H1 (cell line): ENCODE measurements around the gene GPC6. TPM values are rescaled to one million over a fixed set of nuclear protein-coding genes. Genes with fewer than 3 reads are reported as not detected.

ENCODE experiments used
- CTCF ChIA-PET: fragments of 300-600 bp; sonication (Branson Sonifier 250); formaldehyde crosslinking; loops from one replicate; lab custom pipeline; 2021; ENCODE audit not compliant: partially characterized antibody; lab: Charles Lee
- POLR2A ChIA-PET: fragments of 300-600 bp; sonication (Branson Sonifier 250); formaldehyde crosslinking; loops from one replicate; lab custom pipeline; 2021; ENCODE audit warnings: inconsistent platforms; ENCODE audit not compliant: partially characterized antibody; lab: Charles Lee
- DNase-seq, 2 experiments: peaks; one replicate each; pipeline versions ENCODE4 v3.0.0 to v3.0.0-alpha.2; 2010 to 2022; ENCODE audit warnings: low spot score in 2 of 2, low read depth in 1 of 2, mixed read lengths in 1 of 2
- FAIRE-seq: peaks from 2 replicates; lab custom pipeline; 2011; peaks lifted over from hg19 to GRCh38; lab: Jason Lieb, UNC
- H2AFZ ChIP-seq: 2 replicates; pipeline ENCODE4 v1.8.1; 2012; ENCODE audit warnings: low read length, inconsistent platforms
- H2AK5ac ChIP-seq: 2 replicates; pipeline ENCODE4 v1.6.1; 2013; ENCODE audit warnings: low read depth, low read length
- H2BK120ac ChIP-seq: replicated peaks from 2 replicates; pipeline ENCODE3; 2013; ENCODE audit warnings: low read depth, low read length, inconsistent platforms
- H2BK12ac ChIP-seq: 2 replicates; pipeline ENCODE4 v1.6.1; 2013; ENCODE audit warnings: low read depth, low read length
- H2BK15ac ChIP-seq: 2 replicates; pipeline ENCODE4 v1.6.1; 2013; ENCODE audit warnings: low read length
- H2BK20ac ChIP-seq: 2 replicates; pipeline ENCODE4 v1.6.1; 2013; ENCODE audit warnings: low read length
- H2BK5ac ChIP-seq: 2 replicates; pipeline ENCODE4 v1.6.1; 2013; ENCODE audit warnings: low read depth, low read length
- H3K14ac ChIP-seq: 2 replicates; pipeline ENCODE4 v1.6.1; 2013; ENCODE audit warnings: inconsistent platforms; ENCODE audit not compliant: insufficient read length
- H3K18ac ChIP-seq: 2 replicates; pipeline ENCODE4 v1.6.1; 2013; ENCODE audit warnings: low read length; ENCODE audit errors: extremely low read depth
- H3K23ac ChIP-seq: 2 replicates; pipeline ENCODE4 v1.6.1; 2013; ENCODE audit warnings: inconsistent platforms; ENCODE audit not compliant: insufficient read length
- H3K23me2 ChIP-seq: 2 replicates; pipeline ENCODE4 v1.6.1; 2013; ENCODE audit warnings: low read depth, low read length
- H3K27ac ChIP-seq: 2 replicates; pipeline ENCODE4 v1.6.1; 2011; ENCODE audit warnings: low read depth, low read length, inconsistent platforms
- H3K27me3 ChIP-seq, 4 experiments: replicated peaks in 1 of 4; 1 replicate in 1 of 4; 2 replicates in 3 of 4; pipeline versions ENCODE4 v1.6.1 to v1.8.1; 2011 to 2013; ENCODE audit warnings: low read length in 3 of 4, mild to moderate bottlenecking in 3 of 4, inconsistent platforms in 2 of 4, mixed read lengths in 2 of 4, moderate library complexity in 1 of 4; ENCODE audit not compliant: control insufficient read depth in 3 of 4, insufficient read depth in 3 of 4; ENCODE audit errors: extremely low read depth in 1 of 4
- H3K36me3 ChIP-seq, 4 experiments: 2 replicates each; pipeline versions ENCODE4 v1.6.1 to v1.8.1; 2011 to 2013; ENCODE audit warnings: mild to moderate bottlenecking in 4 of 4, low read length in 3 of 4, moderate library complexity in 2 of 4, control low read depth in 1 of 4, inconsistent platforms in 1 of 4; ENCODE audit not compliant: insufficient read depth in 4 of 4, control insufficient read depth in 2 of 4
- H3K4ac ChIP-seq: replicated peaks from 2 replicates; pipeline ENCODE3; 2013; ENCODE audit warnings: low read length, low read depth, mixed read lengths, inconsistent platforms; ENCODE audit not compliant: insufficient read length
- H3K4me1 ChIP-seq, 4 experiments: replicated peaks in 1 of 4; 1 replicate in 1 of 4; 2 replicates in 3 of 4; pipeline versions ENCODE4 v1.6.1 to v1.8.1; 2011 to 2013; ENCODE audit warnings: low read length in 3 of 4, inconsistent platforms in 2 of 4, mixed read lengths in 1 of 4; ENCODE audit not compliant: insufficient read depth in 4 of 4, control insufficient read depth in 3 of 4
- H3K4me2 ChIP-seq, 2 experiments: 2 replicates each; pipeline versions ENCODE4 v1.6.1 to v1.8.1; 2011 to 2013; ENCODE audit warnings: low read depth in 2 of 2, low read length in 2 of 2, control low read depth in 1 of 2, inconsistent platforms in 1 of 2, mild to moderate bottlenecking in 1 of 2; ENCODE audit not compliant: insufficient read depth in 1 of 2
- H3K4me3 ChIP-seq, 4 experiments: fragments of 200-600, 300-600 bp in 1 of 4; sonication (generic), shearing (Covaris generic), sonication (Bioruptor Twin) in 1 of 4; 2 replicates each; pipeline versions ENCODE4 v1.5.1 to v1.8.1; 2011 to 2016; ENCODE audit warnings: low read length in 4 of 4, low read depth in 3 of 4, control low read depth in 2 of 4, inconsistent platforms in 2 of 4, mild to moderate bottlenecking in 2 of 4, mixed read lengths in 1 of 4, moderate library complexity in 1 of 4; ENCODE audit not compliant: insufficient read depth in 2 of 4; ENCODE audit errors: extremely low read depth in 1 of 4
- H3K56ac ChIP-seq: replicated peaks from 2 replicates; pipeline ENCODE3; 2013; ENCODE audit warnings: low read depth, mild to moderate bottlenecking, mixed read lengths, low read length, inconsistent platforms; ENCODE audit not compliant: insufficient read length
- H3K79me1 ChIP-seq: 2 replicates; pipeline ENCODE4 v1.6.1; 2013; ENCODE audit warnings: low read depth, low read length, control low read depth
- H3K79me2 ChIP-seq, 2 experiments: 2 replicates each; pipeline versions ENCODE4 v1.6.1 to v1.8.1; 2012 to 2013; ENCODE audit warnings: low read length in 2 of 2, mild to moderate bottlenecking in 2 of 2, inconsistent platforms in 1 of 2; ENCODE audit not compliant: insufficient read depth in 2 of 2, control insufficient read depth in 1 of 2
- H3K9ac ChIP-seq, 4 experiments: replicated peaks in 1 of 4; 1 replicate in 1 of 4; 2 replicates in 3 of 4; pipeline versions ENCODE4 v1.6.1 to v1.8.1; 2011 to 2013; ENCODE audit warnings: low read depth in 3 of 4, low read length in 3 of 4, control low read depth in 2 of 4, mild to moderate bottlenecking in 2 of 4, moderate library complexity in 2 of 4, inconsistent platforms in 1 of 4; ENCODE audit errors: extremely low read depth in 1 of 4
- H3K9me3 ChIP-seq, 2 experiments: 2 replicates each; pipeline versions ENCODE4 v1.6.1 to v1.8.1; 2012 to 2013; ENCODE audit warnings: mild to moderate bottlenecking in 2 of 2, moderate library complexity in 2 of 2, control low read depth in 1 of 2, inconsistent platforms in 1 of 2, low read depth in 1 of 2, low read length in 1 of 2, mixed read lengths in 1 of 2; ENCODE audit not compliant: insufficient read depth in 2 of 2
- H4K20me1 ChIP-seq, 2 experiments: replicated peaks in 1 of 2; 2 replicates each; pipeline versions ENCODE3 to v1.8.1; 2011 to 2013; ENCODE audit warnings: inconsistent platforms in 2 of 2, low read length in 2 of 2, mild to moderate bottlenecking in 1 of 2; ENCODE audit not compliant: insufficient read depth in 2 of 2, control insufficient read depth in 1 of 2
- H4K5ac ChIP-seq: 2 replicates; pipeline ENCODE4 v1.6.1; 2013; ENCODE audit warnings: low read length, low read depth, mixed read lengths, inconsistent platforms; ENCODE audit not compliant: insufficient read length
- H4K8ac ChIP-seq: 2 replicates; pipeline ENCODE4 v1.8.0; 2013; ENCODE audit warnings: mild to moderate bottlenecking, moderate library complexity, low read length, inconsistent platforms; ENCODE audit not compliant: insufficient read depth; ENCODE audit errors: extremely low read depth
- H4K91ac ChIP-seq: replicated peaks from 2 replicates; pipeline ENCODE3; 2013; ENCODE audit warnings: low read length, mixed read lengths, inconsistent platforms; ENCODE audit not compliant: insufficient read length
- WGBS, 2 experiments: shearing (Covaris generic) in 1 of 2; methylation state at CpG; one replicate each; pipeline versions ENCODE4 v1.1.6 to v1.1.7; 2013 to 2015; ENCODE audit warnings: low lambda C conversion rate in 2 of 2, mixed read lengths in 2 of 2, inconsistent platforms in 1 of 2, low coverage in 1 of 2, missing lambda C conversion rate in 1 of 2; ENCODE audit not compliant: insufficient replicate concordance in 2 of 2, insufficient coverage in 1 of 2, insufficient read length in 1 of 2; ENCODE audit errors: extremely low coverage in 1 of 2, missing lambda C conversion rate in 1 of 2; 5-methylcytosine and 5-hydroxymethylcytosine counted together
- polyA plus RNA-seq, 7 experiments: library from polyadenylated mRNA; depleted of rRNA in 3 of 7; stranded (reverse) in 5 of 7; unstranded in 2 of 7; fragments of >200 nt in 5 of 7; fragments of 200-250 nt in 2 of 7; gene quantifications; 1 replicate in 5 of 7; 2 replicates in 1 of 7; 4 replicates in 1 of 7; pipeline versions ENCODE4 v1.2.1 to v1.2.3, GENCODE V29; 2011 to 2013; ENCODE audit warnings: missing spikeins in 2 of 7, mixed read lengths in 2 of 7
- total RNA-seq: library from RNA; stranded (reverse); fragmentation: NEBNext Ultra II Directional; extraction: Animal tissue kit (Norgen Biotek cat#: 25700); gene quantifications from 2 replicates; pipeline ENCODE4 v1.2.1, GENCODE V29; 2021

The GPC6 gene
- total and polyA plus RNA-seq, 2 of the 8 experiments (the other 6 are each of a cell fraction or from before 2014, with no cell fraction given) = 5.4 to 12.0 TPM

DNA sequence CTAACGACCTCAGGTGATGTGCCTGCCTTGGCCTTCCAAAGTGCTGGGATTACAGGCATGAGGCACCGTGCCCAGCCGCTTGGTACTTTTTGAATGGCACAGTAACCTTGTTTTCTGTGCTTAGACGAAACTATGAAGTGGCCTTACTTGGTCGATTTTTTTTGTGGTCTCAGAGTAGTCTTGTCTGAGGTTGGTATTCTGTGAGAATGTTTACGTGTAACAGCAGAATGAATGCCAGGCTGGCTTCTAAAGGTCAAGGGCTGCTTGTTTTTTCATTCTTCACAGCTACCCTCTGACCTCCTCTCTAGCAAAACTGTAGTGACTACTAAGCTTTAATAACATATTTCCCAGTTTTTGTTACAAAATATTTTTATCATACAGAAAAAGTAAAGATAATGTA is 313.3 kb downstream of the GPC6 start:
- H2AFZ ChIP-seq = no peak overlapping the region
- no peaks in the 10 kb centered on the region for H3K27me3 ChIP-seq
- no peak overlapping the region for H3K4me2 ChIP-seq
- no peak overlapping the region for H4K8ac ChIP-seq
- no peaks in the 10 kb centered on the region for H3K9me3 ChIP-seq
- no peak overlapping the region for H3K9ac ChIP-seq
- H3K56ac ChIP-seq = no peak overlapping the region
- no peak overlapping the region for H2BK20ac ChIP-seq
- H2BK5ac ChIP-seq = no peak overlapping the region
- WGBS, 2 experiments = 90% methylated on average over 6 of the region's 6 CpGs; no CpG with 5 or more reads in 1 of the 2 experiments
- no peaks in the 10 kb centered on the region for H4K20me1 ChIP-seq
- no peak overlapping the region for H3K14ac ChIP-seq
- no peak overlapping the region for H3K18ac ChIP-seq
- H3K79me1 ChIP-seq = no peaks in the 10 kb centered on the region
- no peak overlapping the region for H2BK12ac ChIP-seq
- H3K23ac ChIP-seq = no peak overlapping the region
- H3K36me3 ChIP-seq = no peaks in the 10 kb centered on the region
- no peaks in the 10 kb centered on the region for H3K4me1 ChIP-seq
- H4K5ac ChIP-seq = no peak overlapping the region
- no peak overlapping the region for H3K27ac ChIP-seq
- FAIRE-seq (no peak), DNase-seq (no peak)
- POLR2A ChIA-PET = interaction anchor here (0.9 kb wide), 1 partner anchor 13 kb away, joined by 3 read pairs; no protein-coding TSS in a partner anchor
- H3K79me2 ChIP-seq = no peaks in the 10 kb centered on the region
- H4K91ac ChIP-seq = no peak overlapping the region
- no peak overlapping the region for H2BK15ac ChIP-seq
- no peak overlapping the region for H3K4ac ChIP-seq
- H3K23me2 ChIP-seq = no peaks in the 10 kb centered on the region
- no peak overlapping the region for H2BK120ac ChIP-seq
- CTCF ChIA-PET = interaction anchor here (1.1 kb wide), 1 partner anchor 12 kb away, joined by 3 read pairs; no protein-coding TSS in a partner anchor
- no peak overlapping the region for H3K4me3 ChIP-seq
- H2AK5ac ChIP-seq = no peak overlapping the region
